Liver (tissue), 9 donors: ENCODE results near the gene LRAT. TPM values are rescaled to one million over a fixed set of nuclear protein-coding genes. Genes with fewer than 3 reads are reported as not detected.
A peak's percentile ranks its signal among the peaks of the same experiment; 100 is the strongest.

Experiments used
- DNase-seq: peaks from one replicate; pipeline ENCODE4 v3.0.0-alpha.2; 2017; ENCODE audit warnings: low spot score
- H3K27ac ChIP-seq, 2 donors: one replicate each; pipeline ENCODE4 v1.7.0; 2013; ENCODE audit warnings: inconsistent platforms in 2 of 2, low read length in 2 of 2, control low read depth in 1 of 2, low read depth in 1 of 2, mild to moderate bottlenecking in 1 of 2
- H3K27me3 ChIP-seq, 4 donors: one replicate each; pipeline versions ENCODE4 v1.6.1 to v1.7.0; 2013; ENCODE audit warnings: low read length in 3 of 4, inconsistent platforms in 1 of 4, mild to moderate bottlenecking in 1 of 4, moderate library complexity in 1 of 4; ENCODE audit not compliant: control insufficient read depth in 4 of 4, insufficient read depth in 4 of 4
- H3K36me3 ChIP-seq, 4 donors: one replicate each; pipeline versions ENCODE4 v1.6.1 to v1.7.0; 2013; ENCODE audit warnings: low read length in 3 of 4, mild to moderate bottlenecking in 3 of 4, low read depth in 1 of 4, moderate library complexity in 1 of 4; ENCODE audit not compliant: control insufficient read depth in 4 of 4, insufficient read depth in 3 of 4
- H3K4me1 ChIP-seq, 4 donors: one replicate each; pipeline versions ENCODE4 v1.6.1 to v1.7.0; 2013; ENCODE audit warnings: low read length in 3 of 4, mild to moderate bottlenecking in 3 of 4, moderate library complexity in 1 of 4; ENCODE audit not compliant: control insufficient read depth in 4 of 4, insufficient read depth in 4 of 4
- H3K4me3 ChIP-seq, 3 donors: one replicate each; pipeline versions ENCODE4 v1.6.1 to v1.7.0; 2013; ENCODE audit warnings: low read length in 3 of 3, control low read depth in 1 of 3, low read depth in 1 of 3, mild to moderate bottlenecking in 1 of 3
- H3K9ac ChIP-seq, 2 donors: one replicate each; pipeline ENCODE4 v1.7.0; 2013; ENCODE audit warnings: low read length in 2 of 2, mild to moderate bottlenecking in 2 of 2, moderate library complexity in 2 of 2, control low read depth in 1 of 2, low read depth in 1 of 2
- H3K9me3 ChIP-seq, 4 donors: one replicate each; pipeline versions ENCODE4 v1.6.1 to v1.7.0; 2013; ENCODE audit warnings: low read length in 3 of 4; ENCODE audit not compliant: control insufficient read depth in 4 of 4
- FOXA1 ChIP-seq: IDR thresholded peaks from 2 replicates; pipeline ENCODE4 v1.6.1; 2016; ENCODE audit warnings: antibody characterized with exemption
- GABPA ChIP-seq, 2 donors: IDR thresholded peaks in 1 of 2; conservative IDR thresholded peaks in 1 of 2; 2 replicates each; pipeline ENCODE4 v1.6.1; 2016; ENCODE audit warnings: antibody characterized with exemption in 2 of 2, mild to moderate bottlenecking in 1 of 2, moderate library complexity in 1 of 2
- HNF4A ChIP-seq, 2 donors: conservative IDR thresholded peaks; 2 replicates each; pipeline ENCODE4 v1.6.1; 2016; ENCODE audit warnings: antibody characterized with exemption in 2 of 2, mild to moderate bottlenecking in 2 of 2
- JUND ChIP-seq, 2 donors: IDR thresholded peaks; 2 replicates each; pipeline ENCODE4 v1.6.1; 2016; ENCODE audit warnings: antibody characterized with exemption in 2 of 2
- RAD21 ChIP-seq, 2 donors: IDR thresholded peaks; 2 replicates each; pipeline ENCODE4 v1.6.1; 2016; ENCODE audit warnings: antibody characterized with exemption in 2 of 2, mild to moderate bottlenecking in 2 of 2
- RXRA ChIP-seq, 2 donors: IDR thresholded peaks; 2 replicates each; pipeline ENCODE4 v1.6.1; 2017 to 2018; ENCODE audit warnings: antibody characterized with exemption in 2 of 2, mild to moderate bottlenecking in 1 of 2
- SP1 ChIP-seq: IDR thresholded peaks from 2 replicates; pipeline ENCODE4 v1.6.1; 2018; ENCODE audit warnings: antibody characterized with exemption, mild to moderate bottlenecking
- YY1 ChIP-seq: IDR thresholded peaks from 2 replicates; pipeline ENCODE4 v1.6.1; 2016; ENCODE audit warnings: antibody characterized with exemption, mild to moderate bottlenecking
- WGBS: extraction: QIAGEN DNeasy Blood & Tissue Kit; methylation state at CpG from one replicate; pipeline ENCODE4 v1.1.7; 2013; 5-methylcytosine and 5-hydroxymethylcytosine counted together
- polyA plus RNA-seq, 2 donors: library from polyadenylated mRNA; stranded (reverse) in 1 of 2; unstranded in 1 of 2; fragments of 200-250 nt in 1 of 2; fragments of >200 nt in 1 of 2; fragmentation: Nextera tagmentation in 1 of 2; extraction: Ambion mirVana in 1 of 2; gene quantifications; one replicate each; pipeline versions ENCODE4 v1.2.1 to v1.2.3, GENCODE V29; 2013 to 2015
- total RNA-seq, 2 donors: library from RNA; depleted of rRNA; stranded (reverse); fragments of >200 nt; gene quantifications; one replicate each; pipeline ENCODE4 v1.2.3, GENCODE V29; 2014
- TF ChIP-seq, protein P1 (sequence below): IDR thresholded peaks from 2 replicates; pipeline ENCODE4 v1.6.1; 2016; ENCODE audit warnings: antibody characterized with exemption
- TF ChIP-seq, protein P2 (sequence below): IDR thresholded peaks from 2 replicates; pipeline ENCODE4 v1.6.1; 2016; ENCODE audit warnings: antibody characterized with exemption, mild to moderate bottlenecking
- TF ChIP-seq, protein P3 (sequence below): fragments of 150-350 bp; IDR thresholded peaks from 2 replicates; pipeline ENCODE4 v1.5.1; 2017; ENCODE audit warnings: improper control_type of control experiment, low read depth, low read length; ENCODE audit not compliant: missing input control
- TF ChIP-seq, protein P4 (sequence below): IDR thresholded peaks from 2 replicates; pipeline ENCODE4 v1.6.1; 2016; ENCODE audit warnings: antibody characterized with exemption
- donor health status: healthy.
- donor health status: healthy.
- donor health status: healthy.
- donor health status: healthy.
- donor health status: healthy.

LRAT gene
- total and polyA plus RNA-seq, 4 donors, result 1.0 to 6.3 (median 3.5) TPM

DNA sequence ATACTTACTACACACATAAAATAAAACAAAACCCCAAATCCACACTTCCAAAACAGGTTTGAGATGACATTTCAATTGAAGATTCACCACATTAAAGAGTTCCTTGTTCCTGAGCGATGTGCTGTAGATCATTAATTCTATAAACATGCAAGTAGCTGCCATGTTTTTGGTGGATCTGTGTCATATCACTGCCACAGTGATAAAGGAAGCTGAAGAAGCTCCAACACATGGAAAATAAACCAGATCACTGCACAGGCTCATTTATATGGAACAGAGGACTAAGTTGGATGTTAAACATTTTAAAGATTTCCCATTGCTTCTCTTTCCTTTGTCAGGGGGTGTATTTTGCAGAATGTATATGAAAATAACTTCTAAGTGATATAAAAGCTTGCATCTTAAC, 34.5 kb downstream of the LRAT start:
- no peaks in the 10 kb centered on the region for H3K4me1 ChIP-seq
- H3K36me3 ChIP-seq, result no peaks in the 10 kb centered on the region
- DNase-seq, result no peak
- H3K27me3 ChIP-seq, result peaks cover 0 to 8% (median 0%) of the 10 kb centered on the region in 4 donors
- no peak overlapping the region for H3K4me3 ChIP-seq
- H3K9me3 ChIP-seq, result no peaks in the 10 kb centered on the region
- no peak overlapping the region for H3K9ac ChIP-seq
- TF ChIP-seq JUND (IDR thresholded peaks at IDR 0.05) (no peak), FOXA1 (no peak), RXRA (IDR thresholded peaks at IDR 0.05) (no peak), YY1 (no peak)
- TF ChIP-seq, protein P1, sequence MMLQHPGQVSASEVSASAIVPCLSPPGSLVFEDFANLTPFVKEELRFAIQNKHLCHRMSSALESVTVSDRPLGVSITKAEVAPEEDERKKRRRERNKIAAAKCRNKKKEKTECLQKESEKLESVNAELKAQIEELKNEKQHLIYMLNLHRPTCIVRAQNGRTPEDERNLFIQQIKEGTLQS, result no peak
- no peak overlapping the region for H3K27ac ChIP-seq
- WGBS, result 82% methylated on average over 1 of the region's 1 CpG

DNA sequence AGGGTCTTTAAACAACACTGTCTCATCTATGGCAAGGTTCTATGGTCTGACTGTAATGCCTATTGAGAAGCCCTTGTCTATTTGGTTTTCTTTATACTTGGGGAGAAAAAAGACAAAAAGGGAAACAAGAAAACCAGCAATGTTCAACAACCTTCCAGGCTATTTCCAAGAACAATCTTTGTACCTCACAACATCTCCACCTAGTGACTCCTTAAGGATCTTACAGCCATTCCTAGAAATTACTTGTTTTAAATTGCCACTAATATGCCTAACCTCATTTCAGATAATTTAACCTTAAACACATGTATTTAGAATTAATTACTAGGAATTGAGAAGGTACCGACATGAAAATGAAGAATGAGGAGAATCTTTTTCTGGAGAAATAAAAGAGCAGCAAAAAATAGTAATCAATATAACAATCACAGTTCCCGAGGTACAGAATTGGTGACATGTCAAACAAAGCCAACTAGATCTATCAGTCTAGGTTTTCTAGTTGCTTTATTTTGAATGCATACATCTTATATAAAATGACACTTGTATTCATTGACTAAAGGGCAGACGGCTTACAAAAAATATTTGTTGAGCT, 35.7 kb downstream of the LRAT start:
- 28% methylated on average over 3 of the region's 3 CpGs for WGBS
- Histone ChIP-seq H3K4me1 (no peaks in the 10 kb centered on the region), H3K9me3 (no peaks in the 10 kb centered on the region), H3K36me3 (no peaks in the 10 kb centered on the region), H3K9ac (no peak overlapping the region), H3K4me3 (no peak overlapping the region), H3K27ac (no peak overlapping the region), H3K27me3 (peaks cover 0 to 8% (median 0%) of the 10 kb centered on the region in 4 donors)
- TF ChIP-seq RAD21 (IDR thresholded peaks at IDR 0.05), result peak; percentile 88 to 89
- TF ChIP-seq, protein P2, sequence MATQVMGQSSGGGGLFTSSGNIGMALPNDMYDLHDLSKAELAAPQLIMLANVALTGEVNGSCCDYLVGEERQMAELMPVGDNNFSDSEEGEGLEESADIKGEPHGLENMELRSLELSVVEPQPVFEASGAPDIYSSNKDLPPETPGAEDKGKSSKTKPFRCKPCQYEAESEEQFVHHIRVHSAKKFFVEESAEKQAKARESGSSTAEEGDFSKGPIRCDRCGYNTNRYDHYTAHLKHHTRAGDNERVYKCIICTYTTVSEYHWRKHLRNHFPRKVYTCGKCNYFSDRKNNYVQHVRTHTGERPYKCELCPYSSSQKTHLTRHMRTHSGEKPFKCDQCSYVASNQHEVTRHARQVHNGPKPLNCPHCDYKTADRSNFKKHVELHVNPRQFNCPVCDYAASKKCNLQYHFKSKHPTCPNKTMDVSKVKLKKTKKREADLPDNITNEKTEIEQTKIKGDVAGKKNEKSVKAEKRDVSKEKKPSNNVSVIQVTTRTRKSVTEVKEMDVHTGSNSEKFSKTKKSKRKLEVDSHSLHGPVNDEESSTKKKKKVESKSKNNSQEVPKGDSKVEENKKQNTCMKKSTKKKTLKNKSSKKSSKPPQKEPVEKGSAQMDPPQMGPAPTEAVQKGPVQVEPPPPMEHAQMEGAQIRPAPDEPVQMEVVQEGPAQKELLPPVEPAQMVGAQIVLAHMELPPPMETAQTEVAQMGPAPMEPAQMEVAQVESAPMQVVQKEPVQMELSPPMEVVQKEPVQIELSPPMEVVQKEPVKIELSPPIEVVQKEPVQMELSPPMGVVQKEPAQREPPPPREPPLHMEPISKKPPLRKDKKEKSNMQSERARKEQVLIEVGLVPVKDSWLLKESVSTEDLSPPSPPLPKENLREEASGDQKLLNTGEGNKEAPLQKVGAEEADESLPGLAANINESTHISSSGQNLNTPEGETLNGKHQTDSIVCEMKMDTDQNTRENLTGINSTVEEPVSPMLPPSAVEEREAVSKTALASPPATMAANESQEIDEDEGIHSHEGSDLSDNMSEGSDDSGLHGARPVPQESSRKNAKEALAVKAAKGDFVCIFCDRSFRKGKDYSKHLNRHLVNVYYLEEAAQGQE, result no peak
- TF ChIP-seq HNF4A (conservative IDR thresholded peaks at IDR 0.05), result peak; percentile 5 to 17
- no peak for TF ChIP-seq GABPA (IDR thresholded peaks at IDR 0.05 in 1 of 2, conservative IDR thresholded peaks at IDR 0.05 in 1 of 2)
- TF ChIP-seq, protein P3, sequence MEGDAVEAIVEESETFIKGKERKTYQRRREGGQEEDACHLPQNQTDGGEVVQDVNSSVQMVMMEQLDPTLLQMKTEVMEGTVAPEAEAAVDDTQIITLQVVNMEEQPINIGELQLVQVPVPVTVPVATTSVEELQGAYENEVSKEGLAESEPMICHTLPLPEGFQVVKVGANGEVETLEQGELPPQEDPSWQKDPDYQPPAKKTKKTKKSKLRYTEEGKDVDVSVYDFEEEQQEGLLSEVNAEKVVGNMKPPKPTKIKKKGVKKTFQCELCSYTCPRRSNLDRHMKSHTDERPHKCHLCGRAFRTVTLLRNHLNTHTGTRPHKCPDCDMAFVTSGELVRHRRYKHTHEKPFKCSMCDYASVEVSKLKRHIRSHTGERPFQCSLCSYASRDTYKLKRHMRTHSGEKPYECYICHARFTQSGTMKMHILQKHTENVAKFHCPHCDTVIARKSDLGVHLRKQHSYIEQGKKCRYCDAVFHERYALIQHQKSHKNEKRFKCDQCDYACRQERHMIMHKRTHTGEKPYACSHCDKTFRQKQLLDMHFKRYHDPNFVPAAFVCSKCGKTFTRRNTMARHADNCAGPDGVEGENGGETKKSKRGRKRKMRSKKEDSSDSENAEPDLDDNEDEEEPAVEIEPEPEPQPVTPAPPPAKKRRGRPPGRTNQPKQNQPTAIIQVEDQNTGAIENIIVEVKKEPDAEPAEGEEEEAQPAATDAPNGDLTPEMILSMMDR, result peak; percentile 69
- TF ChIP-seq, protein P4, sequence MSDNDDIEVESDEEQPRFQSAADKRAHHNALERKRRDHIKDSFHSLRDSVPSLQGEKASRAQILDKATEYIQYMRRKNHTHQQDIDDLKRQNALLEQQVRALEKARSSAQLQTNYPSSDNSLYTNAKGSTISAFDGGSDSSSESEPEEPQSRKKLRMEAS, result no peak
- no peak for TF ChIP-seq SP1
- DNase-seq, result no peak
